HCT116 (cell line): ENCODE measurements around the gene NF2. TPM values are rescaled to one million over a fixed set of nuclear protein-coding genes. Genes with fewer than 3 reads are reported as not detected.

Source experiments
- ATAC-seq: fragments of 200-7000 bp; cut with Tn5 transposase; 2 replicates; pipeline ENCODE4 v1.9.1; 2020; ENCODE audit warnings: mild to moderate bottlenecking, moderate library complexity
- BruUV-seq: library from RNA; stranded (reverse); fragments of 400-500 nt; replicated peaks from 2 replicates; lab custom pipeline; 2021; lab: Mats Ljungman, UMichigan
- CTCF ChIA-PET: fragments of 300-600 bp; sonication (Branson Sonifier 250); formaldehyde crosslinking; loops from one replicate; lab custom pipeline; 2021; ENCODE audit warnings: antibody characterized with exemption; lab: Charles Lee
- POLR2A ChIA-PET: fragments of 300-600, 350-600 bp; sonication (Branson Sonifier 250); formaldehyde crosslinking; loops from one replicate; lab custom pipeline; 2021; ENCODE audit warnings: antibody characterized with exemption; lab: Charles Lee
- RAD21 ChIA-PET, 2 experiments: fragments of 300-600 bp; sonication (Branson Sonifier 250); formaldehyde crosslinking; loops; one replicate each; lab custom pipeline; 2023; ENCODE audit warnings: low total read pairs in 2 of 2; ENCODE audit not compliant: uncharacterized antibody in 2 of 2, unreplicated experiment in 2 of 2, low non-redundant PET in 1 of 2; lab: Charles Lee
- DNase-seq: peaks from one replicate; pipeline ENCODE4 v3.0.0-alpha.2; 2010; ENCODE audit warnings: low read depth, low spot score
- H2AFZ ChIP-seq: fragments of 200-600 bp; shearing (Covaris generic), sonication (generic); 2 replicates; pipeline ENCODE4 v1.6.1; 2017; ENCODE audit warnings: low read depth, mixed run types, mixed read lengths, antibody characterized with exemption, low read length; ENCODE audit not compliant: poor library complexity, severe bottlenecking
- H3K27ac ChIP-seq: 2 replicates; pipeline ENCODE4 v1.5.1; 2012; ENCODE audit warnings: low read depth, low read length
- H3K27me3 ChIP-seq: fragments of 200-600 bp; sonication (generic); 2 replicates; pipeline ENCODE4 v1.6.1; 2016; ENCODE audit warnings: mixed run types, low read length, mixed read lengths; ENCODE audit not compliant: insufficient read depth
- H3K36me3 ChIP-seq, 2 experiments: fragments of 200-500 bp in 1 of 2; fragments of 200-600 bp in 1 of 2; sonication (Bioruptor generic) in 1 of 2; sonication (generic) in 1 of 2; 2 replicates each; pipeline versions ENCODE4 v1.5.1 to v1.6.1; 2014 to 2016; ENCODE audit warnings: low read length in 2 of 2, inconsistent platforms in 1 of 2, mixed read lengths in 1 of 2, mixed run types in 1 of 2; ENCODE audit not compliant: insufficient read depth in 2 of 2, control insufficient read depth in 1 of 2
- H3K4me1 ChIP-seq, 2 experiments: fragments of 200-600 bp in 1 of 2; sonication (generic) in 1 of 2; 2 replicates each; pipeline versions ENCODE4 v1.5.1 to v1.6.1; 2012 to 2017; ENCODE audit warnings: low read length in 2 of 2, inconsistent platforms in 1 of 2, mild to moderate bottlenecking in 1 of 2, mixed read lengths in 1 of 2, mixed run types in 1 of 2, moderate library complexity in 1 of 2; ENCODE audit not compliant: insufficient read depth in 2 of 2, control insufficient read depth in 1 of 2
- H3K4me2 ChIP-seq: fragments of 200-600 bp; sonication (generic); 2 replicates; pipeline ENCODE4 v1.6.1; 2017; ENCODE audit warnings: mixed run types, low read length, mixed read lengths
- H3K4me3 ChIP-seq, 2 experiments: fragments of 200-600 bp in 1 of 2; sonication (generic) in 1 of 2; replicated peaks in 1 of 2; 2 replicates each; pipeline ENCODE4 v1.5.1; 2011 to 2016; ENCODE audit warnings: low read length in 2 of 2, control low read depth in 1 of 2, low read depth in 1 of 2, mild to moderate bottlenecking in 1 of 2, mixed read lengths in 1 of 2, mixed run types in 1 of 2
- H3K79me2 ChIP-seq: fragments of 200-600 bp; sonication (generic); 2 replicates; pipeline ENCODE4 v1.6.1; 2017; ENCODE audit warnings: mild to moderate bottlenecking, mixed run types, low read length, moderate library complexity, mixed read lengths; ENCODE audit not compliant: insufficient read depth
- H3K9ac ChIP-seq: fragments of 200-600 bp; sonication (generic); 2 replicates; pipeline ENCODE4 v1.6.1; 2016; ENCODE audit warnings: low read length, mixed read lengths
- H3K9me2 ChIP-seq: fragments of 200-600 bp; sonication (generic), shearing (Covaris generic); 2 replicates; pipeline ENCODE4 v1.6.1; 2017; ENCODE audit warnings: mixed run types, mild to moderate bottlenecking, moderate library complexity; ENCODE audit not compliant: insufficient read depth
- H3K9me3 ChIP-seq, 2 experiments: fragments of 200-500 bp in 1 of 2; fragments of 200-600 bp in 1 of 2; sonication (Bioruptor generic) in 1 of 2; sonication (generic) in 1 of 2; 2 replicates each; pipeline ENCODE4 v1.6.1; 2014 to 2017; ENCODE audit warnings: low read length in 2 of 2, mixed read lengths in 2 of 2, inconsistent platforms in 1 of 2, low read depth in 1 of 2, mild to moderate bottlenecking in 1 of 2, mixed run types in 1 of 2, moderate library complexity in 1 of 2; ENCODE audit not compliant: control insufficient read depth in 1 of 2, insufficient read depth in 1 of 2
- H4K20me1 ChIP-seq: fragments of 200-600 bp; sonication (generic), shearing (Covaris generic); 2 replicates; pipeline ENCODE4 v1.6.1; 2017; ENCODE audit warnings: mixed run types, mild to moderate bottlenecking, moderate library complexity; ENCODE audit not compliant: insufficient read depth
- CBX3 ChIP-seq: IDR thresholded peaks from 2 replicates; pipeline ENCODE4 v1.6.1; 2012; ENCODE audit warnings: low read depth
- EGR1 ChIP-seq: IDR thresholded peaks from 2 replicates; pipeline ENCODE4 v1.6.1; 2012; ENCODE audit warnings: low read depth
- ELF1 ChIP-seq: IDR thresholded peaks from 2 replicates; pipeline ENCODE4 v1.6.1; 2012; ENCODE audit warnings: low read depth, borderline replicate concordance
- EZH2 ChIP-seq: fragments of 200-600 bp; sonication (generic); IDR thresholded peaks from 2 replicates; pipeline ENCODE4 v1.6.1; 2017; ENCODE audit warnings: antibody characterized with exemption, mixed run types
- EZH2phosphoT487 ChIP-seq: fragments of 200-600 bp; IDR thresholded peaks from 2 replicates; pipeline ENCODE4 v1.6.1; 2018; ENCODE audit warnings: antibody characterized with exemption, borderline replicate concordance
- FOSL1 ChIP-seq: IDR thresholded peaks from 2 replicates; pipeline ENCODE4 v1.6.1; 2012; ENCODE audit warnings: low read depth
- JUND ChIP-seq: IDR thresholded peaks from 2 replicates; pipeline ENCODE4 v1.6.1; 2012
- MAX ChIP-seq: IDR thresholded peaks from 2 replicates; pipeline ENCODE4 v1.6.1; 2012
- SP1 ChIP-seq: IDR thresholded peaks from 2 replicates; pipeline ENCODE4 v1.6.1; 2012; ENCODE audit warnings: low read depth
- TCF7L2 ChIP-seq: IDR thresholded peaks from 2 replicates; pipeline ENCODE4 v1.7.0; 2011; ENCODE audit warnings: borderline replicate concordance, inconsistent platforms; ENCODE audit not compliant: insufficient read depth, insufficient read length; ENCODE audit errors: extremely low read depth
- YY1 ChIP-seq: IDR thresholded peaks from 2 replicates; pipeline ENCODE4 v1.6.1; 2011; ENCODE audit warnings: low read length, low read depth, moderate library complexity, mild to moderate bottlenecking; ENCODE audit not compliant: insufficient replicate concordance; ENCODE audit errors: extremely low read depth
- intact Hi-C: fragments of 100-400 bp; cut with micrococcal nuclease; formaldehyde crosslinking; loops from 2 replicates; pipeline ENCODE4 v1.10.0; 2022
- total RNA-seq: library from RNA; stranded (reverse); gene quantifications from one replicate; pipeline ENCODE4 v1.2.1, GENCODE V29; 2021; ENCODE audit not compliant: unreplicated experiment

The NF2 gene
- total RNA-seq, 1 experiment from 2014 or later, result 70.2 TPM

- RAD21 ChIA-PET, result no interaction called here
- Histone ChIP-seq H3K4me1 (no peaks in the 10 kb centered on the region), H2AFZ (no peak overlapping the region), H3K9me2 (no peaks in the 10 kb centered on the region), H3K9me3 (no peaks in the 10 kb centered on the region), H3K79me2 (no peaks in the 10 kb centered on the region), H3K36me3 (peaks cover 5% of the 10 kb centered on the region in 2 experiments; a peak in 2 of 4 replicates), H3K27ac (no peak overlapping the region), H3K4me3 (no peak overlapping the region), H3K9ac (no peak overlapping the region), H3K27me3 (no peaks in the 10 kb centered on the region), H4K20me1 (no peaks in the 10 kb centered on the region), H3K4me2 (no peak overlapping the region)
- ATAC-seq, result no peak
- TF ChIP-seq SP1 (no peak), JUND (no peak), YY1 (no peak), TCF7L2 (no peak), EGR1 (no peak), CBX3 (no peak), ELF1 (no peak), MAX (no peak), FOSL1 (no peak), EZH2phosphoT487 (no peak)
- POLR2A ChIA-PET, result interaction anchor here (1.3 kb wide), 1 partner anchor 17 kb away, joined by 3 read pairs; the partner anchor contains the start of gene THOC5
- intact Hi-C loops, result no loop called here
- DNase-seq, result no peak
- CTCF ChIA-PET, result interaction anchor here (0.6 to 1.1 kb wide), 2 partner anchors 11 to 17 kb away, joined by 3 read pairs; partner anchors contain the start of gene THOC5
- no TSS peak for BruUV-seq
Measured at GRCh38 chr22:29570456-29570855, 33.0 kb upstream of the NF2 start.

GRCh38 chr22:29570912-29571549 is 32.4 kb upstream of the NF2 start:
- POLR2A ChIA-PET, result interaction anchor here (1.3 kb wide), 1 partner anchor 18 kb away, joined by 3 read pairs; the partner anchor contains the start of gene THOC5
- Histone ChIP-seq H4K20me1 (no peaks in the 10 kb centered on the region), H3K4me1 (no peaks in the 10 kb centered on the region), H3K79me2 (no peaks in the 10 kb centered on the region), H3K4me2 (no peak overlapping the region), H3K9ac (no peak overlapping the region), H2AFZ (no peak overlapping the region), H3K4me3 (no peak overlapping the region), H3K9me3 (no peaks in the 10 kb centered on the region), H3K36me3 (peaks cover 5% of the 10 kb centered on the region in 2 experiments; a peak in 2 of 4 replicates), H3K27ac (no peak overlapping the region), H3K27me3 (no peaks in the 10 kb centered on the region), H3K9me2 (no peaks in the 10 kb centered on the region)
- BruUV-seq, result no TSS peak
- RAD21 ChIA-PET, result no interaction called here
- ATAC-seq (no peak), DNase-seq (no peak)
- intact Hi-C loops, result no loop called here
- CTCF ChIA-PET, result interaction anchor here (1.1 kb wide), 1 partner anchor 18 kb away, joined by 3 read pairs; the partner anchor contains the start of gene THOC5
- TF ChIP-seq EZH2 (no peak), ELF1 (no peak), EZH2phosphoT487 (no peak)
